ENCODE results near the gene NT5M.

DNA sequence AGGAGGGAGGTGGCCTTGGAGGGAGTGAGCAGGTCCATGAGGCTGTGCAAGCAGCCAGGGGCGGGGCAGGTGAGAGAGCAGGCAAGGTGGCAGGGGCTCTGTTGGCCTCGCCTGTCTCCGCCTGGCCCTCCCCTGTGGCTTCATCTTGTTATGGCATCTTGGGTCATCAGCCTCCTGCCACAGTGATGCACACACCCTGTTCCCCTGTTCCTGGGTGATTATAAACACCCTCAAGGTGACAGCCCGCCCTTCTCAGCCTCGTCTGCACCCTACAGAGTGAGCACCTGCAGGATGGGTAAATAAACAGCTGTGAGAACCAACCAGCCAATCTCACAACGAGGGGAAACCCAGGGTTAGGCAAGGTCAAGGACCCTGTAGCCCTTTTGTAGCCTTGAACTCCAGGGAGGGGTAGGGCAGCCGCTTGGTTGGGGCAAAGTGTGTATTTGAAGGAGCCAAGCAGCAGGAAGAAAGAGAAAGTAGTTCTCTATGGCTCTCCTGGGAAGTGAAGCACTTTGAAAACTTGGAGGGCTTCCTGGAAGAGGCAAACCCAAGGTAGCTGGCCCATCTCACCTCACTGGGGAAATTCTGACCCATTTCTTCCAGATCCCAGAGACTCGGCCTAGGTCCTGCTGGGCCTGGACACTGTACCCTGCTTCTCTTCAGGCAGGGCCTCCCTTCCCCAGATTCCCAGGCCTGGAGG, 60.6 kb downstream of the NT5M start:
- TF ChIP-seq, protein P1, sequence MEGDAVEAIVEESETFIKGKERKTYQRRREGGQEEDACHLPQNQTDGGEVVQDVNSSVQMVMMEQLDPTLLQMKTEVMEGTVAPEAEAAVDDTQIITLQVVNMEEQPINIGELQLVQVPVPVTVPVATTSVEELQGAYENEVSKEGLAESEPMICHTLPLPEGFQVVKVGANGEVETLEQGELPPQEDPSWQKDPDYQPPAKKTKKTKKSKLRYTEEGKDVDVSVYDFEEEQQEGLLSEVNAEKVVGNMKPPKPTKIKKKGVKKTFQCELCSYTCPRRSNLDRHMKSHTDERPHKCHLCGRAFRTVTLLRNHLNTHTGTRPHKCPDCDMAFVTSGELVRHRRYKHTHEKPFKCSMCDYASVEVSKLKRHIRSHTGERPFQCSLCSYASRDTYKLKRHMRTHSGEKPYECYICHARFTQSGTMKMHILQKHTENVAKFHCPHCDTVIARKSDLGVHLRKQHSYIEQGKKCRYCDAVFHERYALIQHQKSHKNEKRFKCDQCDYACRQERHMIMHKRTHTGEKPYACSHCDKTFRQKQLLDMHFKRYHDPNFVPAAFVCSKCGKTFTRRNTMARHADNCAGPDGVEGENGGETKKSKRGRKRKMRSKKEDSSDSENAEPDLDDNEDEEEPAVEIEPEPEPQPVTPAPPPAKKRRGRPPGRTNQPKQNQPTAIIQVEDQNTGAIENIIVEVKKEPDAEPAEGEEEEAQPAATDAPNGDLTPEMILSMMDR (conservative IDR thresholded peaks at IDR 0.05; ENCODE audit: low read length) = no peak
- TF ChIP-seq EZH2phosphoT487 (IDR thresholded peaks at IDR 0.05; ENCODE audit: borderline replicate concordance) = no peak
